Fibroblast of lung (primary cell): Measurements from ENCODE around the gene GPR176. TPM values are rescaled to one million over a fixed set of nuclear protein-coding genes. Genes with fewer than 3 reads are reported as not detected.

ENCODE experiments used
- DNase-seq, 2 donors: peaks; one replicate each; pipeline versions ENCODE4 v3.0.0 to v3.0.0-alpha.2; 2010; ENCODE audit warnings: low read depth in 2 of 2
- H2AFZ ChIP-seq: 2 replicates; pipeline ENCODE4 v1.5.1; 2012; ENCODE audit warnings: low read length, control low read depth, inconsistent platforms
- H3K27ac ChIP-seq: 2 replicates; pipeline ENCODE4 v1.5.1; 2011; ENCODE audit warnings: low read length, control low read depth; ENCODE audit not compliant: insufficient read depth
- H3K27me3 ChIP-seq: 2 replicates; pipeline ENCODE4 v1.5.1; 2011; ENCODE audit warnings: mild to moderate bottlenecking, low read length; ENCODE audit not compliant: control insufficient read depth, insufficient read depth
- H3K36me3 ChIP-seq: 2 replicates; pipeline ENCODE4 v1.5.1; 2011; ENCODE audit warnings: low read length; ENCODE audit not compliant: control insufficient read depth, insufficient read depth
- H3K4me1 ChIP-seq: 2 replicates; pipeline ENCODE4 v1.5.1; 2011; ENCODE audit warnings: low read length; ENCODE audit not compliant: control insufficient read depth, insufficient read depth; ENCODE audit errors: extremely low read depth
- H3K4me2 ChIP-seq: 2 replicates; pipeline ENCODE4 v1.5.1; 2011; ENCODE audit warnings: low read length, control low read depth; ENCODE audit not compliant: insufficient read depth; ENCODE audit errors: extremely low read depth
- H3K4me3 ChIP-seq, 4 experiments: fragments of 200-600 bp in 1 of 4; sonication (generic) in 1 of 4; replicated peaks in 1 of 4; 2 replicates each; pipeline ENCODE4 v1.5.1; 2011 to 2016; ENCODE audit warnings: low read length in 4 of 4, low read depth in 3 of 4, mild to moderate bottlenecking in 3 of 4, control low read depth in 2 of 4, inconsistent platforms in 1 of 4, mixed read lengths in 1 of 4; ENCODE audit not compliant: insufficient read depth in 1 of 4; ENCODE audit errors: control extremely low read depth in 1 of 4
- H3K79me2 ChIP-seq: 2 replicates; pipeline ENCODE4 v1.5.1; 2012; ENCODE audit warnings: mild to moderate bottlenecking, low read length, inconsistent platforms; ENCODE audit not compliant: control insufficient read depth, insufficient read depth
- H3K9ac ChIP-seq: 2 replicates; pipeline ENCODE4 v1.5.1; 2011; ENCODE audit warnings: mild to moderate bottlenecking, low read length, control low read depth; ENCODE audit not compliant: insufficient read depth
- H3K9me3 ChIP-seq: 2 replicates; pipeline ENCODE4 v1.5.1; 2012; ENCODE audit warnings: low read depth, low read length; ENCODE audit not compliant: control insufficient read depth, insufficient read depth
- H4K20me1 ChIP-seq: 2 replicates; pipeline ENCODE4 v1.5.1; 2011; ENCODE audit warnings: low read length; ENCODE audit not compliant: control insufficient read depth, insufficient read depth; ENCODE audit errors: extremely low read depth
- CTCF ChIP-seq, 2 donors: IDR thresholded peaks in 1 of 2; conservative IDR thresholded peaks in 1 of 2; 1 replicate in 1 of 2; 2 replicates in 1 of 2; pipeline ENCODE4 v1.5.1; 2011 to 2012; ENCODE audit warnings: low read length in 2 of 2, control low read depth in 1 of 2, inconsistent platforms in 1 of 2, low read depth in 1 of 2, mild to moderate bottlenecking in 1 of 2
- EZH2 ChIP-seq: IDR thresholded peaks from 2 replicates; pipeline ENCODE4 v1.5.1; 2012; ENCODE audit warnings: low read length, control low read depth, mild to moderate bottlenecking; ENCODE audit errors: missing control alignments
- polyA plus RNA-seq, 2 donors: library from polyadenylated mRNA; depleted of rRNA in 1 of 2; stranded (reverse) in 1 of 2; unstranded in 1 of 2; fragments of >200 nt; gene quantifications; 2 replicates each; pipeline ENCODE4 v1.2.1, GENCODE V29; 2011 to 2012; ENCODE audit warnings: missing spikeins in 1 of 2
- total RNA-seq: library from RNA; depleted of rRNA; stranded (reverse); fragments of >200 nt; gene quantifications from 2 replicates; pipeline ENCODE4 v1.2.1, GENCODE V29; 2014

Gene GPR176
- total and polyA plus RNA-seq, 2 donors (not counting 1 experiment from before 2014, with no cell fraction given), result 124 to 179 TPM

- H3K27me3 ChIP-seq, result no peaks in the 10 kb centered on the region
- no peak overlapping the region for H3K4me3 ChIP-seq
- H2AFZ ChIP-seq, result no peak overlapping the region
- TF ChIP-seq CTCF (conservative IDR thresholded peaks at IDR 0.05 in 1 of 2, IDR thresholded peaks at IDR 0.05 in 1 of 2; ENCODE audit: low read depth in 1 of 2, low read length in 2 of 2), result no peak
- TF ChIP-seq EZH2, result no peak
- H3K4me2 ChIP-seq, result no peak overlapping the region
- DNase-seq, result no peak
- H3K9me3 ChIP-seq, result no peaks in the 10 kb centered on the region
- no peaks in the 10 kb centered on the region for H4K20me1 ChIP-seq
- H3K79me2 ChIP-seq, result no peaks in the 10 kb centered on the region
- H3K36me3 ChIP-seq, result peaks cover 12% of the 10 kb centered on the region
- H3K9ac ChIP-seq, result no peak overlapping the region
- no peak overlapping the region for H3K27ac ChIP-seq
- no peaks in the 10 kb centered on the region for H3K4me1 ChIP-seq
Measured at GRCh38 chr15:39953521-39953920, 33.5 kb upstream of the GPR176 start.

DNA sequence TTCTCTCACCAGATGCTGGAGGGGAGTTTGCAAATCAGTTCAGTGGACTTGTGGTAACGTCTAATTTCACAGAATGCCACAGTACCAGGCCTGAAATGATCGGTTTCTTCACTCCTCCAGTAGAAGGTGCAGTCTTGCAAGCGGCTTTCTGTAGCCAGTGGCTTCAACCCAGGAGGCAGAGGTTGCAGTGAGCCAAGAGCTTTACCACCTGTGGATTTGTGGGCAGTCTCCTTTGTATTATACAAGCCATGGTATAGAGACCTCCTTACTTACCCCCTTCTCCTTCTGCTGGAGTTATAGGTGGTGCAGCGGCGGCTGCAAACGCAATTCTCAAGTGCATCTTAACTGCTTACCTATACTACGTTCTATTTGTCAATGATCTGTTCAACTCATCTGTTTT, 31.5 kb upstream of the GPR176 start:
- Histone ChIP-seq H3K27ac (no peak overlapping the region), H3K4me3 (no peak overlapping the region), H3K4me1 (peaks cover 3% of the 10 kb centered on the region), H4K20me1 (no peaks in the 10 kb centered on the region), H2AFZ (no peak overlapping the region), H3K4me2 (no peak overlapping the region), H3K9me3 (no peaks in the 10 kb centered on the region), H3K36me3 (peaks cover 12% of the 10 kb centered on the region), H3K9ac (no peak overlapping the region), H3K79me2 (no peaks in the 10 kb centered on the region), H3K27me3 (no peaks in the 10 kb centered on the region)
- no peak for DNase-seq
- TF ChIP-seq EZH2 (no peak), CTCF (conservative IDR thresholded peaks at IDR 0.05 in 1 of 2, IDR thresholded peaks at IDR 0.05 in 1 of 2; ENCODE audit: low read depth in 1 of 2, low read length in 2 of 2) (no peak)

DNA sequence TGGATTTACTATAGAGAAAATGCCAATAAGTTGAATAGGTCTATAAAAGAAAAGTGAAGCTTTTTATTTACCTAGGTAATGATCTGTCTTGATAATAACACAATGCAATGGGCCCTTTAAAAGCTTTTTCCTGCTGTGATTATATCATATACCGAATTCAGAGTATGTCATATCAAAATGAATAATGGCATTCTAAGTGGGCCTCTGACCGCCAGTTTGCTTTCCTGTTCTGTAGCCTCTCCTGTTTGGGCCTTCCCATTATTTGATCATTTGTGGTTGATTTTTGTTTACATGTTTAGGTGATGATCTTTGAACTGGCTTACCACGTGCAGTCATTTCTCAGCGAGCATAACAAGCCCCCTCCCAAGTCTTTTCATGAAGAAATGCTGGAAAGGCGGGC, 28.8 kb upstream of the GPR176 start:
- H3K4me2 ChIP-seq, result no peak overlapping the region
- H3K27me3 ChIP-seq, result no peaks in the 10 kb centered on the region
- H3K9ac ChIP-seq, result no peak overlapping the region
- no peaks in the 10 kb centered on the region for H3K9me3 ChIP-seq
- no peak overlapping the region for H3K4me3 ChIP-seq
- H3K79me2 ChIP-seq, result peaks cover 3% of the 10 kb centered on the region
- DNase-seq, result no peak
- TF ChIP-seq CTCF (conservative IDR thresholded peaks at IDR 0.05 in 1 of 2, IDR thresholded peaks at IDR 0.05 in 1 of 2; ENCODE audit: low read depth in 1 of 2, low read length in 2 of 2) (no peak), EZH2 (no peak)
- H3K4me1 ChIP-seq, result peaks cover 3% of the 10 kb centered on the region
- H2AFZ ChIP-seq, result no peak overlapping the region
- H3K36me3 ChIP-seq, result peaks cover 15% of the 10 kb centered on the region
- H3K27ac ChIP-seq, result no peak overlapping the region
- H4K20me1 ChIP-seq, result no peaks in the 10 kb centered on the region
